GM21447 (cell line): Measurements from ENCODE around the gene FDX2.

Experiments used
- ATAC-seq: cut with Tn5 transposase; IDR thresholded peaks from one replicate; pipeline ENCODE4 v1.9.1; 2021; ENCODE audit not compliant: unreplicated experiment

FDX2 gene

DNA sequence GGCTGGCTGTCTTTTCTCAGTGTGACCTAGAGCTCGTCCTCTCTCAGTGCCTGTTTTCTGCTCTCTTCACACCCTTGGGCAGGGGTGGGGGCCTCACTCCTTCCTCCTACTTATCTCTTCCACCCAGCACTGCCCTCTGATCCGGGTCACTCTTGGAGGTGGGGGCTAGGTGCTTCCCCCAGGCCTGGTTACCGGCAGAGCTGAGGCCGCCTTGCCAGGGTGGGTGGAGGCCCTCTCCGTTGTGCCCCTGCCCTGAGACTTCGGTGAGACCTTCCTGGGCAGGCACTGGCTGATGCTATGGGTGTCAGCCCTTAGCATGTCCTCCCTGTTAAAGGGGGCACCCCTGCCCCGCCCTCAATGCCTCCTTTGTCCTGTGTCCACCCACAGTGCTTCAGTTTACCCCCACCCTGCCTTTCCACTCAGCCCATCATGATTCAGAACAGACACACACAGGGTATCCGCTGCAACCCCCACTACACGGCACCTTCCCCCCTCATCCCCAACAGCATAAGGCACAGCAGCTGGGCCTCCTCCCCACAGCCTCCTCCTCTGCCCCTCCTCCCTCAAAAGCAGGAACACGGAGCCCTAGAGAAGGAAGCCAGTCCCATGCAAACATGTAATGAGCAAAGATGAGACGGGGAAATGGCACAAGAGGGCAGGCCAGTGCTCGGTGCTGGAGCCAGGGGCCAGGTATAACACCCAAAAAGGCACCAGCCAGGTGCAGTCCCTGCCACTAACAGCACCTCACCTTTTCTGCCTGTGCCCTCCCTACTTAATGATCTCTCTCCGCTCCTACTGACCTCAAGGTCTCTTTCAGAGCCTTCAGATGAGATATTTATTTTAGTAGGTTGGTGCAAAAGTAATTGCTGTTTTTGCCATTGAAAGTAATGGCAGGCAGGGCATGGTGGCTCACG lies 16.0 kb downstream of the FDX2 start:
- ATAC-seq: no peak

DNA sequence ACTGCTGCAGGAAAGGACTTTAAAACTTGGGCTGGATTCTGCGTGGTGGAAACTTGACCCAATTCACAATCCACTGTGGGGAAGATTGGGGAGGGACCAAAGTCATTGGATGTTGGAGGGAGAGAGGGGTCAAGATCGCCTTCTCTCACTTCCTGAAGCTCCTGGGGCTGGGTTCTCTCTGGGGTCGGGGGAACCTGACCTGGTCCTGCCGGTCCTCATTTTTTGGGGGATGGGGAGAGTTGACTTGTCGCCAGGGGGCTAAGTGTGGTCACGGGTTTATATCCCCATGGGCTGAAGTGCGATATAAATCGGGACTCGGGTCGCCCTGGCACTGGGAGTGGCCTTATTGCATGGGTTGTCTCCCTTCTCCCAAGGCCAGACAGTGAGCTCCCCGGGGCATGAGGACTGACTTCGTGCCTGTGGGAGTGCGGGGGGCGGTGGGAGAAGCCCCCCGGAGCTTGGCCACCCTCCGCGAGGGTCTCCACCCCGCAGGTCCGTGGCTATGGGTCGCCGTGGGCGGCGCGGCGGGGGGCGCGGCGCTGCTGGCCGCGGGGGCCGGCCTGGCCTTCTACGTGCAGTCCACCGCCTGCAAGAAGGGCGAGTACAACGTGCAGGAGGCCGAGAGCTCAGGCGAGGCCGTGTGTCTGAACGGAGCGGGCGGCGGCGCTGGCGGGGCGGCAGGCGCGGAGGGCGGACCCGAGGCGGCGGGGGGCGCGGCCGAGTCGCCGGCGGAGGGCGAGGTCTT lies 19.8 kb downstream of the FDX2 start:
- no peak for ATAC-seq

GRCh38 chr19:10295305-10295846 lies 20.4 kb downstream of the FDX2 start:
- peak; percentile 38 for ATAC-seq

- ATAC-seq: no peak
These were observed 21.5 kb downstream of the FDX2 start for GRCh38 chr19:10294368-10294697.

DNA sequence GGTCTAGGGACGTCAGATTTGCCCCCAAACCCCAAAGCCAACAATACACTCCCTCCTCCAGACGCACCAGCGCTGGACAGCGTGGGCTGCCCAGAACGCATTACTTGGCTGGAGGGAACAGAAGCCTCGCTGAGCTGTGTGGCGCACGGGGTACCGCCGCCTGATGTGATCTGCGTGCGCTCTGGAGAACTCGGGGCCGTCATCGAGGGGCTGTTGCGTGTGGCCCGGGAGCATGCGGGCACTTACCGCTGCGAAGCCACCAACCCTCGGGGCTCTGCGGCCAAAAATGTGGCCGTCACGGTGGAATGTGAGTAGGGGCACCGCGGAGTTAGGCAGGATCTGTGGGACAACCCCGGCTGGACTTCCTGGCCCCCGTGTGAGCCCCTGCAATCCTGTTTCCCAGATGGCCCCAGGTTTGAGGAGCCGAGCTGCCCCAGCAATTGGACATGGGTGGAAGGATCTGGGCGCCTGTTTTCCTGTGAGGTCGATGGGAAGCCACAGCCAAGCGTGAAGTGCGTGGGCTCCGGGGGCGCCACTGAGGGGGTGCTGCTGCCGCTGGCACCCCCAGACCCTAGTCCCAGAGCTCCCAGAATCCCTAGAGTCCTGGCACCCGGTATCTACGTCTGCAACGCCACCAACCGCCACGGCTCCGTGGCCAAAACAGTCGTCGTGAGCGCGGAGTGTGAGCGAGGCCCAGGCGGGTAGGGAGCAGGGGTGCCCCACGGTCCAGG lies 22.0 kb downstream of the FDX2 start:
- no peak for ATAC-seq

DNA sequence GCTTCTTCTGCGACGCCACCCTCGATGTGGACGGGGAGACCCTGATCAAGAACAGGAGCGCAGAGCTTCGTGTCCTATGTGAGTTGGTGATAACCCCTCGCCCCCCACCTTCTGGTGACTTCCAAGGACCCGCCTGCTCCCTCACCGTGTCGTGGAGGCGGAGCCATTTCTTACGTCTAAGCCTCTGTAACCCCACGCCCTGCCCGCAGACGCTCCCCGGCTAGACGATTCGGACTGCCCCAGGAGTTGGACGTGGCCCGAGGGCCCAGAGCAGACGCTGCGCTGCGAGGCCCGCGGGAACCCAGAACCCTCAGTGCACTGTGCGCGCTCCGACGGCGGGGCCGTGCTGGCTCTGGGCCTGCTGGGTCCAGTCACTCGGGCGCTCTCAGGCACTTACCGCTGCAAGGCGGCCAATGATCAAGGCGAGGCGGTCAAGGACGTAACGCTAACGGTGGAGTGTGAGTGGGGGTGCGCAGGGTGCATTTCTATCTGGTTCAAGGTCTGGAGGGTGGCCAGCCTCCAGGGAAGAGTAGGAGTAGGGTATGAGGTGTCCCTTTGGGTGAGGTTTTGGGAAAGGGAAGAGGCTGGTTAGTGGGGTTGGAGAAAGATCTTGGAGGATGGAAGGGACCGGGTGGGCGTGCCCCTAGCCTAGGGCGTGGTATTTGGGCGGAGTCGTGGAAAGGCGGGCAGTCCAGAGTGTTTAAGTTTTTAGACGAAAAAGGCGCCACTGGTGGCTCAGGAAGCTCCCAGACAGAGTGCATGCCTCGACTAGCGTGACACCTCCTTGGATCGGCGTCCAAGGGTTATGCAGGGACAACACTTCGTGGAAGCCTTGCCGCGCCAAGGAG lies 22.8 kb downstream of the FDX2 start:
- no peak for ATAC-seq

GRCh38 chr19:10292206-10292788 lies 23.5 kb downstream of the FDX2 start:
- ATAC-seq: peak; percentile 35

DNA sequence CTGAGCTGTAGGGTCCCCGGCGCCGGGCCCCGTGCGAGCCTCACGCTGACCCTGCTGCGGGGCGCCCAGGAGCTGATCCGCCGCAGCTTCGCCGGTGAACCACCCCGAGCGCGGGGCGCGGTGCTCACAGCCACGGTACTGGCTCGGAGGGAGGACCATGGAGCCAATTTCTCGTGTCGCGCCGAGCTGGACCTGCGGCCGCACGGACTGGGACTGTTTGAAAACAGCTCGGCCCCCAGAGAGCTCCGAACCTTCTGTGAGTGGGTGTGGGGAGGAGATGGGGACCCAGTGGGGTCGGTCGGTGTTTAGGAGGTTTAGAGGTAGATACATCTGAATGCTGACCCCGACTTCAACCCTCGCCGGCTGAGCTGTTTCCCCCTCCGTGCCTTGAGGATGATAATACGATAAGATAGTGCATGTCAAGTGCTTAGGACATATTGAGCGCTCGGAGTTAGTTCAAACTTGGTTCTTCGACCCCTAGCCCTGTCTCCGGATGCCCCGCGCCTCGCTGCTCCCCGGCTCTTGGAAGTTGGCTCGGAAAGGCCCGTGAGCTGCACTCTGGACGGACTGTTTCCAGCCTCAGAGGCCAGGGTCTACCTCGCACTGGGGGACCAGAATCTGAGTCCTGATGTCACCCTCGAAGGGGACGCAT lies 24.1 kb downstream of the FDX2 start:
- ATAC-seq: peak; percentile 3

DNA sequence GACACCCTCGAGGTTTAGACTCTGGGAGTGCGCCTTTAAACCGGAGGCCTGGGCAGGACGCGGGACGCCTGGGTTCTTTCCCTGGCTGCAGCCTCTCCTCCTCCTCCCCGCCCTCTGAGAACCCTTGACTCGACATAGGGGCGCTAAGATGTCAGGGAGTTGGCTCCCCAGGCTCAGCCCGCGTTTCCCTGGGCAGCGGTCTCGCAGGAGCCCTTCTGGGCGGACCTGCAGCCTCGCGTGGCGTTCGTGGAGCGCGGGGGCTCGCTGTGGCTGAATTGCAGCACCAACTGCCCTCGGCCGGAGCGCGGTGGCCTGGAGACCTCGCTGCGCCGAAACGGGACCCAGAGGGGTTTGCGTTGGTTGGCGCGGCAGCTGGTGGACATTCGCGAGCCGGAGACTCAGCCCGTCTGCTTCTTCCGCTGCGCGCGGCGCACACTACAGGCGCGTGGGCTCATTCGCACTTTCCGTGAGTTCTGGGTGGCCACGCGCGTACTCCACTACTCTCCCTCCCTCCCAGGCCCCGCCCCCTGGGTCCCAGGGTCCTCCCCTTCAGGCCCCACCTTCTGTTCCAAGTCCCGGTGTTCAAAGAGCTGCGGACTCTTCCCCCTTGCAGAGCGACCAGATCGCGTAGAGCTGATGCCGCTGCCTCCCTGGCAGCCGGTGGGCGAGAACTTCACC lies 24.8 kb downstream of the FDX2 start:
- no peak for ATAC-seq

- no peak for ATAC-seq
These were observed 25.4 kb downstream of the FDX2 start for GRCh38 chr19:10290357-10290875.

- ATAC-seq: no peak
These were observed 25.9 kb downstream of the FDX2 start, which contains the start of gene ICAM5 for GRCh38 chr19:10289836-10290356. Gene ICAM5 (plus strand): TSS chr19:10289952. CDS start chr19:10290044, 92 bp downstream.

GRCh38 chr19:10289167-10289835 lies 26.5 kb downstream of the FDX2 start:
- ATAC-seq: no peak

- no peak for ATAC-seq
These were observed 27.1 kb downstream of the FDX2 start for GRCh38 chr19:10288662-10289166.

DNA sequence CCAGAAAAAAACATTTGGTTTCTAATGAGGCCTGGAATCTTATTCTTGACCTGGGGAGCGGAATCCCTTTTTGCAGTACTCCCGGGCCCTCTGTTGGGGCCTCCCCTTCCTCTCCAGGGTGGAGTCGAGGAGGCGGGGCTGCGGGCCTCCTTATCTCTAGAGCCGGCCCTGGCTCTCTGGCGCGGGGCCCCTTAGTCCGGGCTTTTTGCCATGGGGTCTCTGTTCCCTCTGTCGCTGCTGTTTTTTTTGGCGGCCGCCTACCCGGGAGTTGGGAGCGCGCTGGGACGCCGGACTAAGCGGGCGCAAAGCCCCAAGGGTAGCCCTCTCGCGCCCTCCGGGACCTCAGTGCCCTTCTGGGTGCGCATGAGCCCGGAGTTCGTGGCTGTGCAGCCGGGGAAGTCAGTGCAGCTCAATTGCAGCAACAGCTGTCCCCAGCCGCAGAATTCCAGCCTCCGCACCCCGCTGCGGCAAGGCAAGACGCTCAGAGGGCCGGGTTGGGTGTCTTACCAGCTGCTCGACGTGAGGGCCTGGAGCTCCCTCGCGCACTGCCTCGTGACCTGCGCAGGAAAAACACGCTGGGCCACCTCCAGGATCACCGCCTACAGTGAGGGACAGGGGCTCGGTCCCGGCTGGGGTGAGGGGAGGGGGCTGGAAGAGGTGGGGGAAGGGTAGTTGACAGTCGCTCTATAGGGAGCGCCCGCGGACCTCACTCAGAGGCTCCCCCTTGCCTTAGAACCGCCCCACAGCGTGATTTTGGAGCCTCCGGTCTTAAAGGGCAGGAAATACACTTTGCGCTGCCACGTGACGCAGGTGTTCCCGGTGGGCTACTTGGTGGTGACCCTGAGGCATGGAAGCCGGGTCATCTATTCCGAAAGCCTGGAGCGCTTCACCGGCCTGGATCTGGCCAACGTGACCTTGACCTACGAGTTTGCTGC lies 28.7 kb downstream of the FDX2 start, which contains the start of gene ICAM4:
Gene ICAM4, plus strand, starts transcription at position 153 of the 935 bp plus-strand sequence. Its CDS starts 58 bp downstream, at position 211.
- ATAC-seq: no peak

GRCh38 chr19:10285393-10285792 lies 30.4 kb downstream of the FDX2 start:
- ATAC-seq: no peak

- no peak for ATAC-seq
These were observed 30.9 kb downstream of the FDX2 start for GRCh38 chr19:10284960-10285278.
